NCI-H1092 treated with DMSO at 0.1 percent for 48 hours (cell line): Measurements from ENCODE around the gene UBA3.

Source experiments
- DNase-seq: peaks from one replicate; lab custom pipeline; 2025; lab: John Stamatoyannopoulos, UW

The UBA3 gene

GRCh38 chr3:69011096-69011730 lies 69.0 kb downstream of the UBA3 start:
- no peak for DNase-seq

GRCh38 chr3:69009559-69010410 lies 70.4 kb downstream of the UBA3 start:
- no peak for DNase-seq

- no peak for DNase-seq
These were observed 71.2 kb downstream of the UBA3 start for GRCh38 chr3:69008980-69009379.

GRCh38 chr3:69005791-69006482 lies 74.2 kb downstream of the UBA3 start:
- no peak for DNase-seq

- DNase-seq, result no peak
These were observed 74.9 kb downstream of the UBA3 start for GRCh38 chr3:69005071-69005790.
